Measurements from ENCODE around the gene IQCN. TPM values are rescaled to one million over a fixed set of nuclear protein-coding genes. Genes with fewer than 3 reads are reported as not detected.

Gene IQCN
- total and polyA plus RNA-seq, 2 of the 4 experiments (the other 2 are of a cell fraction): 0.18 to 0.67 TPM

- TF ChIP-seq NFE2L2 (IDR thresholded peaks at IDR 0.05; ENCODE audit: low read depth, low read length) (0 out of 2 replicates have a peak, but pooled peaks have one; percentile 1), RAD21 (IDR thresholded peaks at IDR 0.05; ENCODE audit: low read length) (peak; percentile 15; the same call in 1 of the 2 replicates), MAFK (IDR thresholded peaks at IDR 0.05; ENCODE audit: low read depth, low read length) (no peak)
Measured at GRCh38 chr19:18274781-18275356, 617 bp upstream of the IQCN start (continued).

DNA sequence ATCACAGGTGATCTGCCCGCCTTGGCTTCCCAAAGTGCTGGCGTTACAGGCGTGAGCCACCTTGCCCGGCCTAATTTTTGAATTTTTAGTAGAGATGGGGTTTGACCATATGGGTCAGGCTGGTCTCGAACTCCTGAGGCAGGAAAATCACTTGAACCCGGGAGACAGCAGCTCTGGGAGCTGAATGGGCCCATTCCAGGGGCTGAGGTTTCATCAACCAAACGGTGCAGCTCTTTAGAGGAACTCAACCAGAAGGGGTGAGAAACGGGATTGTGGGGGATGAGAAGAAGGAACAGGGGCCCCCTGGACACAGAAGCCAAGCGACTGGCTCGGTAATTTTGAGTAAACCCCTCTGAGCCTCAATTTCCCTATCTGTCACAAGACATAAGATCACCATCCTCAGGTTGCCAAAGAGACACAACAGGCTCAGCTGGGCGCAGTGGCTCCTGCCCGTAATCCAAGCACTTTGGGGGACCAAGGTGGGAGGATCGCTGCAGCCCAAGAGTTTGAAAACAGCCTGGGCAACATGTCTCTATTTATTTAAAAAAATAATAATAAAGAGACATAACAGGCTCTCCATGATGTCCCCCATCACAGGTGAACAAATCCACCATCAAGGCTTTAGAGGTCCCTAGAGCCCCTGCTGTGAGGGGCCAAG is 562 bp downstream of the IQCN start:
- H3K4me2 ChIP-seq (ENCODE audit: low read depth, low read length): no peak overlapping the region
- CTCF ChIA-PET: no interaction called here
- H3K79me1 ChIP-seq (ENCODE audit: low read depth in 1 of 2, low read length in 2 of 2): peaks cover 13 to 54% of the 10 kb centered on the region in 2 experiments
- no peak overlapping the region for H2AK9ac ChIP-seq (replicated peaks; ENCODE audit: low read depth, low read length, poor library complexity)
- in situ Hi-C loops (cut with MboI; ENCODE audit: low sequenced_read_pairs): loop anchor here (10.0 kb wide), 1 partner anchor 131 kb away; no protein-coding TSS in a partner anchor
- peaks cover 49% of the 10 kb centered on the region for H4K20me1 ChIP-seq (ENCODE audit: insufficient read depth, low read length)
- H4K91ac ChIP-seq (ENCODE audit: insufficient read depth, low read depth, low read length): no peak overlapping the region
- peak overlapping the region; percentile 75 for H2AK5ac ChIP-seq (ENCODE audit: low read depth, low read length)
- H3K23ac ChIP-seq (ENCODE audit: low read depth, low read length): no peak overlapping the region
- H3K56ac ChIP-seq (ENCODE audit: extremely low read depth, insufficient read depth, low read length): no peak overlapping the region
- intact Hi-C loops (cut with micrococcal nuclease): no loop called here
- no peak overlapping the region; a peak in 1 of 4 replicates for H4K8ac ChIP-seq (ENCODE audit: low read depth in 2 of 2, low read length in 2 of 2)
- no peak for DNase-seq
- no peak overlapping the region for H3K14ac ChIP-seq (replicated peaks; ENCODE audit: low read depth, low read length)
- no TSS peak for BruUV-seq (replicated peaks)
- dilution Hi-C loops (cut with HindIII; ENCODE audit: low sequenced_read_pairs, unreplicated experiment): no loop called here
- no peak overlapping the region for H3K18ac ChIP-seq (ENCODE audit: low read depth, low read length)
- no peak overlapping the region for H4K5ac ChIP-seq (ENCODE audit: low read depth, low read length)
- H2BK120ac ChIP-seq (ENCODE audit: low read depth, low read length): no peak overlapping the region
- POLR2A ChIA-PET (ENCODE audit: unreplicated experiment): no interaction called here
- no peak overlapping the region for H2BK20ac ChIP-seq (ENCODE audit: low read depth, low read length)
- 98% methylated on average over 7 of the region's 13 CpGs; no CpG with 5 or more reads in 1 of the 2 experiments for WGBS, 2 experiments (ENCODE audit: extremely low coverage in 2 of 2, insufficient read length in 1 of 2)
- no peaks in the 10 kb centered on the region for H3K27me3 ChIP-seq (ENCODE audit: control insufficient read depth, insufficient read depth, low read length)
- H2BK5ac ChIP-seq (ENCODE audit: low read depth, low read length, poor library complexity, severe bottlenecking): no peak overlapping the region
- no peak overlapping the region for H2BK15ac ChIP-seq (ENCODE audit: low read depth, low read length)
- no peaks in the 10 kb centered on the region for H3K9me3 ChIP-seq (ENCODE audit: control insufficient read depth, insufficient read depth, low read length)
- no peak for ATAC-seq (ENCODE audit: low read depth)
- H3K36me3 ChIP-seq (ENCODE audit: control insufficient read depth, insufficient read depth, low read length): peaks cover 11% of the 10 kb centered on the region
- peaks cover 18% of the 10 kb centered on the region for H3K4me1 ChIP-seq (ENCODE audit: control insufficient read depth, insufficient read depth, low read length)
- no peak overlapping the region for H3K9ac ChIP-seq (ENCODE audit: low read depth, low read length)
- no peak overlapping the region for H2AFZ ChIP-seq (replicated peaks; ENCODE audit: low read length, poor library complexity)
- no peak overlapping the region for H3K4me3 ChIP-seq (ENCODE audit: insufficient read depth, low read depth, low read length)
- H3K27ac ChIP-seq (ENCODE audit: insufficient read depth, low read length): no peak overlapping the region
- peaks cover 4% of the 10 kb centered on the region for H3K9me1 ChIP-seq (ENCODE audit: insufficient read depth, low read length)
- no peak overlapping the region for H3K4ac ChIP-seq (ENCODE audit: low read depth, low read length)
- TF ChIP-seq POLR2A (IDR thresholded peaks at IDR 0.05; ENCODE audit: low read depth, low read length) (no peak; the same call in 1 of the 2 replicates), ELK1 (IDR thresholded peaks at IDR 0.05; ENCODE audit: borderline replicate concordance, low read depth, low read length) (no peak), FOS (IDR thresholded peaks at IDR 0.05; ENCODE audit: low read depth, low read length) (no peak), MAZ (IDR thresholded peaks at IDR 0.05; ENCODE audit: borderline replicate concordance, low read depth, low read length) (no peak), RCOR1 (IDR thresholded peaks at IDR 0.05; ENCODE audit: insufficient replicate concordance, low read length) (no peak), USF2 (IDR thresholded peaks at IDR 0.05; ENCODE audit: low read depth, low read length) (no peak), SMC3 (IDR thresholded peaks at IDR 0.05; ENCODE audit: low read depth, low read length) (no peak), CEBPB (IDR thresholded peaks at IDR 0.05; ENCODE audit: low read depth, low read length) (no peak), MXI1 (IDR thresholded peaks at IDR 0.05; ENCODE audit: borderline replicate concordance, low read depth, low read length) (no peak), RFX5 (IDR thresholded peaks at IDR 0.05; ENCODE audit: low read depth, low read length) (no peak)

Data from IMR-90 (cell line).